ENCODE results near the gene LDLRAD3. TPM values are rescaled to one million over a fixed set of nuclear protein-coding genes. Genes with fewer than 3 reads are reported as not detected.

LDLRAD3 gene
- total RNA-seq, 1 donor from 2014 or later: 39.1 TPM

DNA sequence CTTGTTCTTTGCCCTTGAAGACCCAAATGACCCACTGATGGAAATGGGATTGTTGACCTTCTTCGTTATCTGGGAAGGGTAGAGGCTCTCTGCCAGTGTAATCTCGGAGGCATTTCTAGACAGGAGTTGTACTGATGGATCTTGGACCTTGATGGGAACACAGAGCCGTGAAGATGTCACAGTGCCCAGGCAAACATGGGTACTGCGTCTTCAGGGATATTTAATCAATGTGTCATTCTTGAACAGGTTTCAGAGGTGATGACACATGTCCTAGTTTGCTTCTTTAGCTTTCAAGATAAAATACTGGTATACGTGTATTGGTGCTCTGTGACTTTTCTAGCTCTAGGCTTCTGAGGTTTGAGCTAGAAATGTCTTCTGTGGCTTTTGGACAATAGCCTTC lies 6.2 kb downstream of the LDLRAD3 start:
- no peaks in the 10 kb centered on the region for H3K36me3 Mint-ChIP-seq
- TF ChIP-seq, protein P1, sequence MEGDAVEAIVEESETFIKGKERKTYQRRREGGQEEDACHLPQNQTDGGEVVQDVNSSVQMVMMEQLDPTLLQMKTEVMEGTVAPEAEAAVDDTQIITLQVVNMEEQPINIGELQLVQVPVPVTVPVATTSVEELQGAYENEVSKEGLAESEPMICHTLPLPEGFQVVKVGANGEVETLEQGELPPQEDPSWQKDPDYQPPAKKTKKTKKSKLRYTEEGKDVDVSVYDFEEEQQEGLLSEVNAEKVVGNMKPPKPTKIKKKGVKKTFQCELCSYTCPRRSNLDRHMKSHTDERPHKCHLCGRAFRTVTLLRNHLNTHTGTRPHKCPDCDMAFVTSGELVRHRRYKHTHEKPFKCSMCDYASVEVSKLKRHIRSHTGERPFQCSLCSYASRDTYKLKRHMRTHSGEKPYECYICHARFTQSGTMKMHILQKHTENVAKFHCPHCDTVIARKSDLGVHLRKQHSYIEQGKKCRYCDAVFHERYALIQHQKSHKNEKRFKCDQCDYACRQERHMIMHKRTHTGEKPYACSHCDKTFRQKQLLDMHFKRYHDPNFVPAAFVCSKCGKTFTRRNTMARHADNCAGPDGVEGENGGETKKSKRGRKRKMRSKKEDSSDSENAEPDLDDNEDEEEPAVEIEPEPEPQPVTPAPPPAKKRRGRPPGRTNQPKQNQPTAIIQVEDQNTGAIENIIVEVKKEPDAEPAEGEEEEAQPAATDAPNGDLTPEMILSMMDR (IDR thresholded peaks at IDR 0.05; ENCODE audit: unreplicated experiment): no peak
- H3K4me3 Mint-ChIP-seq: no peak overlapping the region

DNA sequence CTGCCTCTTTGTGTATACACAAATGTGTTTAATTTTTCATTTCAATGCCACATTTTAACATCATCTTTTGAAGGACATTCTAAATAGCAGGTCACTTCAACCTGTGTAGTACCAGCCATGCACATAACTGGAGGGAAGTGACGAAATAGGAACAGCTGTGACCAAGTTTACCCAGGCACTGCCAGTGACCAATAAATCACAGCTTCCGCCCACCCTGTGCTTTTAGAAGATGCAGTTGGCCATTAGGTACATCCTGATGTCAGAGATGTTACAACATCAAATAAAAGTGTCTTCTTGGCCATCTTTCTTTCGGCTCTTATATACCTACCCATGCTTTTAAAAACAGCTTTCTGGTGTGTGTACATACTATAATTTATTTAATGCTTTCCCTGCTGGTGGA lies 7.8 kb downstream of the LDLRAD3 start:
- TF ChIP-seq, protein P1 (IDR thresholded peaks at IDR 0.05; ENCODE audit: unreplicated experiment): no peak
- peaks cover 24% of the 10 kb centered on the region for H3K4me1 Mint-ChIP-seq
- H3K27me3 Mint-ChIP-seq (ENCODE audit: low read depth): no peaks in the 10 kb centered on the region
- no peaks in the 10 kb centered on the region for H3K36me3 Mint-ChIP-seq
- H3K4me3 Mint-ChIP-seq: no peak overlapping the region
- H3K9me3 Mint-ChIP-seq: no peaks in the 10 kb centered on the region
- no peak for DNase-seq (ENCODE audit: low spot score in 2 of 2, unreplicated experiment in 2 of 2)
- H3K27ac Mint-ChIP-seq: no peak overlapping the region

More for the DNA sequence above, 6.2 kb downstream of the LDLRAD3 start:
- Mint-ChIP-seq H3K9me3 (no peaks in the 10 kb centered on the region), H3K27ac (no peak overlapping the region), H3K4me1 (peaks cover 40% of the 10 kb centered on the region), H3K27me3 (ENCODE audit: low read depth) (no peaks in the 10 kb centered on the region)
- DNase-seq (ENCODE audit: low spot score in 2 of 2, unreplicated experiment in 2 of 2): no peak

DNA sequence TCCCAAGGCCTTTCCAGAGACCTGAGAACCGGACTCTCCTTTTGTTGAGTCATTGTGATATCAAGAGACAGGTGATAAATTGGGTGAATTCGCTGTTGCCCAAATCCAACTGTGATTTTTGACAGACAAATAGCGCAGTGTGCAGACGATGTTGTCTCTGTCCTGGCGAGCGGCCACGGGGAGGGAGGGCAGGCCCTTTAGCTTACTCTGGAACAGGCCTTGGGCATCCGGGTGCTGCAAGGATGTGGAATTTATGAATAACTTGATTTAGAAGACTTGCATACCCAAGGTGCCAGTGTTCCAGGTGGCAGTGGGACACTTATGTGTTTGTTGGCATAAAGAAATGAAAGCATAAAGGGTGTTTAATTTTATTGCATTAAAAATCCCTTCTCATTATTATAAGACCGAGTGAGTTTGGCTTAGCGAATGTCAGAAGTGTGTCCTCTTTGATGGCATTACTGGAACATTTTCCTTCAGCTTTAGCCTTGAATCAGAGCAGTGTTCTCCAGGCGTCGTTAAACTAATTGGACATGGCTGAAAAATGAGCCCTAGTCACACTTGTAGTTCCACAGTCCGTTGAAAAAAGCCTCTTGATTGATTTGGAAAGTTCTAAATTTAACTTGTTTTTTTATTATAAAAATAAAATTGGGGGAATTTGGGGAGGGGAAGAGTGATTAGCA lies 9.4 kb downstream of the LDLRAD3 start:
- Mint-ChIP-seq H3K36me3 (no peaks in the 10 kb centered on the region), H3K4me3 (no peak overlapping the region), H3K9me3 (no peaks in the 10 kb centered on the region), H3K27ac (no peak overlapping the region), H3K4me1 (peaks cover 21% of the 10 kb centered on the region), H3K27me3 (ENCODE audit: low read depth) (no peaks in the 10 kb centered on the region)
- TF ChIP-seq, protein P1 (IDR thresholded peaks at IDR 0.05; ENCODE audit: unreplicated experiment): no peak
- no peak for DNase-seq (ENCODE audit: low spot score in 2 of 2, unreplicated experiment in 2 of 2)

DNA sequence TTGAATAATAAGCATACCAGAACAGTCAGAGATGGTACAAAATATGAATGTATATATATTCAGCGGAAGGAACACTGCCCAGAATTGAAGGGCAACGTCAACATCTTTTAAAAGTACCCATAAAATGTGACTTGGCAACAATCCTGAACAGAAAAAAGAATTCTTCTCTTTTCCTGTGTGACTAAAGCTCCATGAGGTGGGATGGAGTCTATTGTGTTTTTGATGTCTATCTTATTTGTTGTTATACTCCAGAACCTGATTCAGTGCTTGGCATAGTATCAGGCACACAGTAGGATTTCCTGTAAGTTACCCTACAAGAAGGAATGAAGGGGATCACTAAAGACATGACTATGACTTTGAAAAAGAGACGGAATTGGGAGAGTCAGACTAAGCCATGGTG lies 10.3 kb downstream of the LDLRAD3 start:
- Mint-ChIP-seq H3K9me3 (no peaks in the 10 kb centered on the region), H3K27me3 (ENCODE audit: low read depth) (no peaks in the 10 kb centered on the region), H3K27ac (no peak overlapping the region), H3K4me1 (peaks cover 24% of the 10 kb centered on the region), H3K36me3 (no peaks in the 10 kb centered on the region), H3K4me3 (no peak overlapping the region)
- TF ChIP-seq, protein P1 (IDR thresholded peaks at IDR 0.05; ENCODE audit: unreplicated experiment): no peak
- DNase-seq (ENCODE audit: low spot score in 2 of 2, unreplicated experiment in 2 of 2): no peak

DNA sequence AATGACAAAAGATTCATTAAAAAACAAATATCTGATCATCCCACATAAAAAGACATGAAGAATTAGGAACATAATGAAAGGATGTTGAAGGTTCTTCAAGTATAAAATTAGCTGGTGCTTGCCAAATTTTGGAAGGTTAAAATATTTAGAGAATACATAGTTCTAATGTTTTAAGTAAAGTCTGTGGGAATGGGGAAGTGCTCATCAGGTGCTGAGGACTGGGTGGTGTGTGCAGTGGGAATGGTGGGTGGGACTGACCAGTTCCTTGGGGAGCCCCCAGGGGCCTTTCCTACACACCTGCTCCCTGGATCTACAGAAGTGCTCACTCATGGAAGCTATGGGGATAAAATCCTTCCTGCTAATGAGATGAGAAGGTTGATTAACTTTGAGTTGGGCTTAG lies 11.8 kb downstream of the LDLRAD3 start:
- TF ChIP-seq, protein P1 (IDR thresholded peaks at IDR 0.05; ENCODE audit: unreplicated experiment): no peak
- no peaks in the 10 kb centered on the region for H3K27me3 Mint-ChIP-seq (ENCODE audit: low read depth)
- H3K9me3 Mint-ChIP-seq: no peaks in the 10 kb centered on the region
- no peak overlapping the region for H3K4me3 Mint-ChIP-seq
- H3K4me1 Mint-ChIP-seq: peaks cover 24% of the 10 kb centered on the region
- no peak overlapping the region for H3K27ac Mint-ChIP-seq
- no peaks in the 10 kb centered on the region for H3K36me3 Mint-ChIP-seq
- DNase-seq (ENCODE audit: low spot score in 2 of 2, unreplicated experiment in 2 of 2): no peak
